HCT116 (cell line): Measurements from ENCODE around the gene MLH1. TPM values are rescaled to one million over a fixed set of nuclear protein-coding genes. Genes with fewer than 3 reads are reported as not detected.

Source experiments
- ATAC-seq: fragments of 200-7000 bp; cut with Tn5 transposase; 2 replicates; pipeline ENCODE4 v1.9.1; 2020; ENCODE audit warnings: mild to moderate bottlenecking, moderate library complexity
- BruUV-seq: library from RNA; stranded (reverse); fragments of 400-500 nt; replicated peaks from 2 replicates; lab custom pipeline; 2021; lab: Mats Ljungman, UMichigan
- CTCF ChIA-PET: fragments of 300-600 bp; sonication (Branson Sonifier 250); formaldehyde crosslinking; loops from one replicate; lab custom pipeline; 2021; ENCODE audit warnings: antibody characterized with exemption; lab: Charles Lee
- POLR2A ChIA-PET: fragments of 300-600, 350-600 bp; sonication (Branson Sonifier 250); formaldehyde crosslinking; loops from one replicate; lab custom pipeline; 2021; ENCODE audit warnings: antibody characterized with exemption; lab: Charles Lee
- RAD21 ChIA-PET, 2 experiments: fragments of 300-600 bp; sonication (Branson Sonifier 250); formaldehyde crosslinking; loops; one replicate each; lab custom pipeline; 2023; ENCODE audit warnings: low total read pairs in 2 of 2; ENCODE audit not compliant: uncharacterized antibody in 2 of 2, unreplicated experiment in 2 of 2, low non-redundant PET in 1 of 2; lab: Charles Lee
- DNase-seq: peaks from one replicate; pipeline ENCODE4 v3.0.0-alpha.2; 2010; ENCODE audit warnings: low read depth, low spot score
- H2AFZ ChIP-seq: fragments of 200-600 bp; shearing (Covaris generic), sonication (generic); 2 replicates; pipeline ENCODE4 v1.6.1; 2017; ENCODE audit warnings: low read depth, mixed run types, mixed read lengths, antibody characterized with exemption, low read length; ENCODE audit not compliant: poor library complexity, severe bottlenecking
- H3K27ac ChIP-seq: 2 replicates; pipeline ENCODE4 v1.5.1; 2012; ENCODE audit warnings: low read depth, low read length
- H3K27me3 ChIP-seq: fragments of 200-600 bp; sonication (generic); 2 replicates; pipeline ENCODE4 v1.6.1; 2016; ENCODE audit warnings: mixed run types, low read length, mixed read lengths; ENCODE audit not compliant: insufficient read depth
- H3K36me3 ChIP-seq, 2 experiments: fragments of 200-500 bp in 1 of 2; fragments of 200-600 bp in 1 of 2; sonication (Bioruptor generic) in 1 of 2; sonication (generic) in 1 of 2; 2 replicates each; pipeline versions ENCODE4 v1.5.1 to v1.6.1; 2014 to 2016; ENCODE audit warnings: low read length in 2 of 2, inconsistent platforms in 1 of 2, mixed read lengths in 1 of 2, mixed run types in 1 of 2; ENCODE audit not compliant: insufficient read depth in 2 of 2, control insufficient read depth in 1 of 2
- H3K4me1 ChIP-seq, 2 experiments: fragments of 200-600 bp in 1 of 2; sonication (generic) in 1 of 2; 2 replicates each; pipeline versions ENCODE4 v1.5.1 to v1.6.1; 2012 to 2017; ENCODE audit warnings: low read length in 2 of 2, inconsistent platforms in 1 of 2, mild to moderate bottlenecking in 1 of 2, mixed read lengths in 1 of 2, mixed run types in 1 of 2, moderate library complexity in 1 of 2; ENCODE audit not compliant: insufficient read depth in 2 of 2, control insufficient read depth in 1 of 2
- H3K4me2 ChIP-seq: fragments of 200-600 bp; sonication (generic); 2 replicates; pipeline ENCODE4 v1.6.1; 2017; ENCODE audit warnings: mixed run types, low read length, mixed read lengths
- H3K4me3 ChIP-seq, 2 experiments: fragments of 200-600 bp in 1 of 2; sonication (generic) in 1 of 2; replicated peaks in 1 of 2; 2 replicates each; pipeline ENCODE4 v1.5.1; 2011 to 2016; ENCODE audit warnings: low read length in 2 of 2, control low read depth in 1 of 2, low read depth in 1 of 2, mild to moderate bottlenecking in 1 of 2, mixed read lengths in 1 of 2, mixed run types in 1 of 2
- H3K79me2 ChIP-seq: fragments of 200-600 bp; sonication (generic); 2 replicates; pipeline ENCODE4 v1.6.1; 2017; ENCODE audit warnings: mild to moderate bottlenecking, mixed run types, low read length, moderate library complexity, mixed read lengths; ENCODE audit not compliant: insufficient read depth
- H3K9ac ChIP-seq: fragments of 200-600 bp; sonication (generic); 2 replicates; pipeline ENCODE4 v1.6.1; 2016; ENCODE audit warnings: low read length, mixed read lengths
- H3K9me2 ChIP-seq: fragments of 200-600 bp; sonication (generic), shearing (Covaris generic); 2 replicates; pipeline ENCODE4 v1.6.1; 2017; ENCODE audit warnings: mixed run types, mild to moderate bottlenecking, moderate library complexity; ENCODE audit not compliant: insufficient read depth
- H3K9me3 ChIP-seq, 2 experiments: fragments of 200-500 bp in 1 of 2; fragments of 200-600 bp in 1 of 2; sonication (Bioruptor generic) in 1 of 2; sonication (generic) in 1 of 2; 2 replicates each; pipeline ENCODE4 v1.6.1; 2014 to 2017; ENCODE audit warnings: low read length in 2 of 2, mixed read lengths in 2 of 2, inconsistent platforms in 1 of 2, low read depth in 1 of 2, mild to moderate bottlenecking in 1 of 2, mixed run types in 1 of 2, moderate library complexity in 1 of 2; ENCODE audit not compliant: control insufficient read depth in 1 of 2, insufficient read depth in 1 of 2
- H4K20me1 ChIP-seq: fragments of 200-600 bp; sonication (generic), shearing (Covaris generic); 2 replicates; pipeline ENCODE4 v1.6.1; 2017; ENCODE audit warnings: mixed run types, mild to moderate bottlenecking, moderate library complexity; ENCODE audit not compliant: insufficient read depth
- CBX3 ChIP-seq: IDR thresholded peaks from 2 replicates; pipeline ENCODE4 v1.6.1; 2012; ENCODE audit warnings: low read depth
- CEBPB ChIP-seq: IDR thresholded peaks from 2 replicates; pipeline ENCODE4 v1.6.1; 2012; ENCODE audit warnings: low read depth
- ELF1 ChIP-seq: IDR thresholded peaks from 2 replicates; pipeline ENCODE4 v1.6.1; 2012; ENCODE audit warnings: low read depth, borderline replicate concordance
- EZH2phosphoT487 ChIP-seq: fragments of 200-600 bp; IDR thresholded peaks from 2 replicates; pipeline ENCODE4 v1.6.1; 2018; ENCODE audit warnings: antibody characterized with exemption, borderline replicate concordance
- JUND ChIP-seq: IDR thresholded peaks from 2 replicates; pipeline ENCODE4 v1.6.1; 2012
- POLR2A ChIP-seq: IDR thresholded peaks from 2 replicates; pipeline ENCODE4 v1.7.0; 2011; ENCODE audit warnings: borderline replicate concordance; ENCODE audit not compliant: insufficient read depth, insufficient read length; ENCODE audit errors: extremely low read depth
- POLR2AphosphoS5 ChIP-seq: IDR thresholded peaks from 2 replicates; pipeline ENCODE4 v1.6.1; 2011; ENCODE audit warnings: mild to moderate bottlenecking, low read depth, low read length, moderate library complexity
- SRF ChIP-seq: IDR thresholded peaks from 2 replicates; pipeline ENCODE4 v1.6.1; 2012; ENCODE audit warnings: low read depth
- TCF7L2 ChIP-seq: IDR thresholded peaks from 2 replicates; pipeline ENCODE4 v1.7.0; 2011; ENCODE audit warnings: borderline replicate concordance, inconsistent platforms; ENCODE audit not compliant: insufficient read depth, insufficient read length; ENCODE audit errors: extremely low read depth
- ZFX ChIP-seq: fragments of 450-650 bp; IDR thresholded peaks from 2 replicates; pipeline ENCODE4 v1.6.1; 2017
- ZNF274 ChIP-seq: fragments of 200-500 bp; sonication (Bioruptor generic); IDR thresholded peaks from 2 replicates; pipeline ENCODE4 v1.6.1; 2014; ENCODE audit warnings: mild to moderate bottlenecking, low read depth, low read length, inconsistent platforms
- intact Hi-C: fragments of 100-400 bp; cut with micrococcal nuclease; formaldehyde crosslinking; loops from 2 replicates; pipeline ENCODE4 v1.10.0; 2022
- total RNA-seq: library from RNA; stranded (reverse); gene quantifications from one replicate; pipeline ENCODE4 v1.2.1, GENCODE V29; 2021; ENCODE audit not compliant: unreplicated experiment
- TF ChIP-seq, protein P1 (sequence below): IDR thresholded peaks from 2 replicates; pipeline ENCODE4 v1.6.1; 2012
- TF ChIP-seq, protein P2 (sequence below): IDR thresholded peaks from 2 replicates; pipeline ENCODE4 v1.6.1; 2012
- TF ChIP-seq, protein P3 (sequence below): IDR thresholded peaks from 2 replicates; pipeline ENCODE4 v1.6.1; 2011; ENCODE audit warnings: mild to moderate bottlenecking, low read length, moderate library complexity; ENCODE audit not compliant: insufficient replicate concordance; ENCODE audit errors: extremely low read depth
- TF ChIP-seq, protein P4 (sequence below): IDR thresholded peaks from 2 replicates; pipeline ENCODE4 v1.6.1; 2012; ENCODE audit warnings: low read depth
- TF ChIP-seq, protein P5 (sequence below), 3 experiments: fragments of 200-600 bp in 1 of 3; sonication (generic) in 1 of 3; IDR thresholded peaks in 2 of 3; conservative IDR thresholded peaks in 1 of 3; 2 replicates each; pipeline ENCODE4 v1.5.1; 2012 to 2017; ENCODE audit warnings: low read depth in 2 of 3, low read length in 2 of 3, antibody characterized with exemption in 1 of 3, borderline replicate concordance in 1 of 3, control low read depth in 1 of 3, mild to moderate bottlenecking in 1 of 3, mixed read lengths in 1 of 3, mixed run types in 1 of 3, moderate library complexity in 1 of 3; ENCODE audit not compliant: insufficient read depth in 1 of 3

MLH1 gene
- total RNA-seq, 1 experiment from 2014 or later: 9.6 TPM

DNA sequence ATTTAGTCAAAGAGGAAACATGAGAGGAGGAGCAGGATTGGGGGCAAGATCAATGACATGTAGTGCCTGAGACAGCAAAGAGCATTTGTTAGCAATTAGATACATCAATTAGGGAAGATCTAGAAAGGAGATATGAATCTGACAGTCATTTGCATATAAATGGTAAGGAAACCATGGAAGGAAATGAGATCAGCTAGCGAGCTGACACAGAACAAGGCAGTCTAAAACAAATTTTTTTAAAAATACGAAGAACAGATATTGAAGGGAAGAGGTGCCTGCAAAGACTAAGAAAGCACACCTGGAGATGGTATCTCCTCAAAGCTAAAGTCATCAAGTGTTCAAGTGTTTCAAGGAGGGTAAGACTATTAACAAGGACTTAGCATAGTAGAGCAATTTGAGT, 5.0 kb upstream of the MLH1 start:
- no peak for DNase-seq
- no peaks in the 10 kb centered on the region for H3K9me3 ChIP-seq
- no TSS peak for BruUV-seq
- H3K4me1 ChIP-seq: peaks cover 4 to 14% of the 10 kb centered on the region in 2 experiments; a peak in 2 of 4 replicates
- TF ChIP-seq JUND (no peak), EZH2phosphoT487 (no peak), CEBPB (no peak), SRF (no peak), ELF1 (no peak), TCF7L2 (no peak), ZFX (no peak), CBX3 (no peak), POLR2AphosphoS5 (no peak), POLR2A (no peak), ZNF274 (no peak)
- TF ChIP-seq, protein P1, sequence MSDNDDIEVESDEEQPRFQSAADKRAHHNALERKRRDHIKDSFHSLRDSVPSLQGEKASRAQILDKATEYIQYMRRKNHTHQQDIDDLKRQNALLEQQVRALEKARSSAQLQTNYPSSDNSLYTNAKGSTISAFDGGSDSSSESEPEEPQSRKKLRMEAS: no peak
- TF ChIP-seq, protein P2, sequence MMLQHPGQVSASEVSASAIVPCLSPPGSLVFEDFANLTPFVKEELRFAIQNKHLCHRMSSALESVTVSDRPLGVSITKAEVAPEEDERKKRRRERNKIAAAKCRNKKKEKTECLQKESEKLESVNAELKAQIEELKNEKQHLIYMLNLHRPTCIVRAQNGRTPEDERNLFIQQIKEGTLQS: no peak
- TF ChIP-seq, protein P3, sequence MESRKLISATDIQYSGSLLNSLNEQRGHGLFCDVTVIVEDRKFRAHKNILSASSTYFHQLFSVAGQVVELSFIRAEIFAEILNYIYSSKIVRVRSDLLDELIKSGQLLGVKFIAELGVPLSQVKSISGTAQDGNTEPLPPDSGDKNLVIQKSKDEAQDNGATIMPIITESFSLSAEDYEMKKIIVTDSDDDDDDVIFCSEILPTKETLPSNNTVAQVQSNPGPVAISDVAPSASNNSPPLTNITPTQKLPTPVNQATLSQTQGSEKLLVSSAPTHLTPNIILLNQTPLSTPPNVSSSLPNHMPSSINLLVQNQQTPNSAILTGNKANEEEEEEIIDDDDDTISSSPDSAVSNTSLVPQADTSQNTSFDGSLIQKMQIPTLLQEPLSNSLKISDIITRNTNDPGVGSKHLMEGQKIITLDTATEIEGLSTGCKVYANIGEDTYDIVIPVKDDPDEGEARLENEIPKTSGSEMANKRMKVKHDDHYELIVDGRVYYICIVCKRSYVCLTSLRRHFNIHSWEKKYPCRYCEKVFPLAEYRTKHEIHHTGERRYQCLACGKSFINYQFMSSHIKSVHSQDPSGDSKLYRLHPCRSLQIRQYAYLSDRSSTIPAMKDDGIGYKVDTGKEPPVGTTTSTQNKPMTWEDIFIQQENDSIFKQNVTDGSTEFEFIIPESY: no peak
- TF ChIP-seq, protein P4, sequence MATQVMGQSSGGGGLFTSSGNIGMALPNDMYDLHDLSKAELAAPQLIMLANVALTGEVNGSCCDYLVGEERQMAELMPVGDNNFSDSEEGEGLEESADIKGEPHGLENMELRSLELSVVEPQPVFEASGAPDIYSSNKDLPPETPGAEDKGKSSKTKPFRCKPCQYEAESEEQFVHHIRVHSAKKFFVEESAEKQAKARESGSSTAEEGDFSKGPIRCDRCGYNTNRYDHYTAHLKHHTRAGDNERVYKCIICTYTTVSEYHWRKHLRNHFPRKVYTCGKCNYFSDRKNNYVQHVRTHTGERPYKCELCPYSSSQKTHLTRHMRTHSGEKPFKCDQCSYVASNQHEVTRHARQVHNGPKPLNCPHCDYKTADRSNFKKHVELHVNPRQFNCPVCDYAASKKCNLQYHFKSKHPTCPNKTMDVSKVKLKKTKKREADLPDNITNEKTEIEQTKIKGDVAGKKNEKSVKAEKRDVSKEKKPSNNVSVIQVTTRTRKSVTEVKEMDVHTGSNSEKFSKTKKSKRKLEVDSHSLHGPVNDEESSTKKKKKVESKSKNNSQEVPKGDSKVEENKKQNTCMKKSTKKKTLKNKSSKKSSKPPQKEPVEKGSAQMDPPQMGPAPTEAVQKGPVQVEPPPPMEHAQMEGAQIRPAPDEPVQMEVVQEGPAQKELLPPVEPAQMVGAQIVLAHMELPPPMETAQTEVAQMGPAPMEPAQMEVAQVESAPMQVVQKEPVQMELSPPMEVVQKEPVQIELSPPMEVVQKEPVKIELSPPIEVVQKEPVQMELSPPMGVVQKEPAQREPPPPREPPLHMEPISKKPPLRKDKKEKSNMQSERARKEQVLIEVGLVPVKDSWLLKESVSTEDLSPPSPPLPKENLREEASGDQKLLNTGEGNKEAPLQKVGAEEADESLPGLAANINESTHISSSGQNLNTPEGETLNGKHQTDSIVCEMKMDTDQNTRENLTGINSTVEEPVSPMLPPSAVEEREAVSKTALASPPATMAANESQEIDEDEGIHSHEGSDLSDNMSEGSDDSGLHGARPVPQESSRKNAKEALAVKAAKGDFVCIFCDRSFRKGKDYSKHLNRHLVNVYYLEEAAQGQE: no peak
- TF ChIP-seq, protein P5, sequence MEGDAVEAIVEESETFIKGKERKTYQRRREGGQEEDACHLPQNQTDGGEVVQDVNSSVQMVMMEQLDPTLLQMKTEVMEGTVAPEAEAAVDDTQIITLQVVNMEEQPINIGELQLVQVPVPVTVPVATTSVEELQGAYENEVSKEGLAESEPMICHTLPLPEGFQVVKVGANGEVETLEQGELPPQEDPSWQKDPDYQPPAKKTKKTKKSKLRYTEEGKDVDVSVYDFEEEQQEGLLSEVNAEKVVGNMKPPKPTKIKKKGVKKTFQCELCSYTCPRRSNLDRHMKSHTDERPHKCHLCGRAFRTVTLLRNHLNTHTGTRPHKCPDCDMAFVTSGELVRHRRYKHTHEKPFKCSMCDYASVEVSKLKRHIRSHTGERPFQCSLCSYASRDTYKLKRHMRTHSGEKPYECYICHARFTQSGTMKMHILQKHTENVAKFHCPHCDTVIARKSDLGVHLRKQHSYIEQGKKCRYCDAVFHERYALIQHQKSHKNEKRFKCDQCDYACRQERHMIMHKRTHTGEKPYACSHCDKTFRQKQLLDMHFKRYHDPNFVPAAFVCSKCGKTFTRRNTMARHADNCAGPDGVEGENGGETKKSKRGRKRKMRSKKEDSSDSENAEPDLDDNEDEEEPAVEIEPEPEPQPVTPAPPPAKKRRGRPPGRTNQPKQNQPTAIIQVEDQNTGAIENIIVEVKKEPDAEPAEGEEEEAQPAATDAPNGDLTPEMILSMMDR (IDR thresholded peaks at IDR 0.05 in 2 of 3, conservative IDR thresholded peaks at IDR 0.05 in 1 of 3; ENCODE audit: borderline replicate concordance in 1 of 3, insufficient read depth in 1 of 3, low read depth in 2 of 3, low read length in 2 of 3): no peak
- TF ChIP-seq, all 23 proteins: peak for 0
- Histone ChIP-seq H2AFZ (no peak overlapping the region), H3K9me2 (no peaks in the 10 kb centered on the region), H4K20me1 (no peaks in the 10 kb centered on the region), H3K79me2 (peaks cover 36% of the 10 kb centered on the region), H3K4me3 (no peak overlapping the region), H3K27ac (no peak overlapping the region), H3K4me2 (no peak overlapping the region), H3K9ac (no peak overlapping the region), H3K36me3 (peaks cover 6 to 10% of the 10 kb centered on the region in 2 experiments; a peak in 2 of 4 replicates), H3K27me3 (no peaks in the 10 kb centered on the region)
- RAD21 ChIA-PET: no interaction called here
- no peak for ATAC-seq
- intact Hi-C loops: no loop called here
- POLR2A ChIA-PET: no interaction called here
- CTCF ChIA-PET: no interaction called here
